Keratinocyte (primary cell): ENCODE results near the gene TMED6.

Source experiments
- EZH2 ChIP-seq: IDR thresholded peaks from one replicate; pipeline ENCODE4 v1.6.1; 2012; ENCODE audit warnings: inconsistent platforms, mild to moderate bottlenecking, low read length, moderate library complexity
- TF ChIP-seq, protein P1 (sequence below), 3 experiments: IDR thresholded peaks in 1 of 3; conservative IDR thresholded peaks in 1 of 3; optimal IDR thresholded peaks in 1 of 3; 2 replicates in 2 of 3; 3 replicates in 1 of 3; pipeline versions ENCODE3 to v1.5.1; 2011; ENCODE audit warnings: low read length in 3 of 3, mild to moderate bottlenecking in 3 of 3, moderate library complexity in 2 of 3, control low read depth in 1 of 3, inconsistent platforms in 1 of 3; ENCODE audit not compliant: insufficient read depth in 2 of 3; ENCODE audit errors: extremely low read depth in 1 of 3

DNA sequence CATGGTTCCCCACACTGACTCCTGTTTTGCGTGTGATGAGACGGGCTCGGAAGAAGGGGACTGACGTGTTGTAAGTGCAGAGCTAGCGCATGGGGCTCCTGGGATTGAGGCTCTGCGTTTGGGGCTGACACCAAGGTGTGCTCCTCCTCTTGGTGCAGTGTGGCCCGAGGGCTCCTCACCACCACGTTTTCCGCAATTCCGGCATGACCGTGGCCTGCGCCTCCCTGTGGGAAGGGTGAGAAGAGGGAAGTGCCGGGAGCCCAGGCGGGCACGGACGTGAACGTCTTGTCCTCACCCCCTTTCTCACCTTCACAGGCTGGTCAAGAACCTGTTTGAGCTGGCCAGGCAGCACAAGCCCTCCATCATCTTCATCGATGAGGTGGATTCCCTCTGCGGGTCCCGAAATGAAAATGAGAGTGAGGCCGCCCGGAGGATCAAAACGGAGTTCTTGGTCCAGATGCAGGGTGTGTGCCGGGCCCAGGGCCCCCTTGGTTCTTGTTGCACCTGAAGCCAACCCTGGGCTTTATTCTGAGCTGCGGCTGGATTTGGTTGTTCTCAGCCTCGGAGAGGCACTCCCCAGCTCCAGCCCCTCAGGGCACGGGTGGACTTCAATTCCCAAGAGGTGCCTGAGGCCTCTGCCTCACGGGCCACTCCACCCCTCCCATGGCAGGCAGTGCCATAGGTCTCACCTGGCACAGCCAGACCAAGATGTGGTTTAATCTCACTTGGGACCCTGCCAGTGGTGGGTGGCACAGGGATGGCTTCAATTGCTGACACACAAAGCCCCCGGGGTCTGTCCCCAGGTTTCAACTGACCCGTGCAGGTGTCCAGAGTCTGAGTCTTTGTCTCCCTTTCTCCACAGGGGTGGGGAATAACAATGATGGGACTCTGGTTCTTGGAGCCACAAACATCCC lies 31.5 kb downstream of the TMED6 start:
- no peak for TF ChIP-seq EZH2
- TF ChIP-seq, protein P1, sequence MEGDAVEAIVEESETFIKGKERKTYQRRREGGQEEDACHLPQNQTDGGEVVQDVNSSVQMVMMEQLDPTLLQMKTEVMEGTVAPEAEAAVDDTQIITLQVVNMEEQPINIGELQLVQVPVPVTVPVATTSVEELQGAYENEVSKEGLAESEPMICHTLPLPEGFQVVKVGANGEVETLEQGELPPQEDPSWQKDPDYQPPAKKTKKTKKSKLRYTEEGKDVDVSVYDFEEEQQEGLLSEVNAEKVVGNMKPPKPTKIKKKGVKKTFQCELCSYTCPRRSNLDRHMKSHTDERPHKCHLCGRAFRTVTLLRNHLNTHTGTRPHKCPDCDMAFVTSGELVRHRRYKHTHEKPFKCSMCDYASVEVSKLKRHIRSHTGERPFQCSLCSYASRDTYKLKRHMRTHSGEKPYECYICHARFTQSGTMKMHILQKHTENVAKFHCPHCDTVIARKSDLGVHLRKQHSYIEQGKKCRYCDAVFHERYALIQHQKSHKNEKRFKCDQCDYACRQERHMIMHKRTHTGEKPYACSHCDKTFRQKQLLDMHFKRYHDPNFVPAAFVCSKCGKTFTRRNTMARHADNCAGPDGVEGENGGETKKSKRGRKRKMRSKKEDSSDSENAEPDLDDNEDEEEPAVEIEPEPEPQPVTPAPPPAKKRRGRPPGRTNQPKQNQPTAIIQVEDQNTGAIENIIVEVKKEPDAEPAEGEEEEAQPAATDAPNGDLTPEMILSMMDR (optimal IDR thresholded peaks at IDR 0.05 in 1 of 3, IDR thresholded peaks at IDR 0.05 in 1 of 3, conservative IDR thresholded peaks at IDR 0.05 in 1 of 3; ENCODE audit: extremely low read depth in 1 of 3, insufficient read depth in 2 of 3, low read length in 3 of 3) = no peak
